GM12878 (cell line): ENCODE measurements around the gene COL23A1.

Source experiments
- BRCA1 ChIP-seq: IDR thresholded peaks from 2 replicates; pipeline ENCODE4 v1.6.1; 2011; ENCODE audit warnings: low read depth, low read length, improper control_type of control experiment
- EP300 ChIP-seq, 2 experiments: fragments of 150-350 bp in 1 of 2; IDR thresholded peaks; 2 replicates each; pipeline ENCODE4 v1.6.1; 2011 to 2012; ENCODE audit warnings: low read depth in 2 of 2, low read length in 2 of 2, borderline replicate concordance in 1 of 2, improper control_type of control experiment in 1 of 2, inconsistent platforms in 1 of 2; ENCODE audit not compliant: control insufficient read depth in 1 of 2
- EZH2 ChIP-seq: IDR thresholded peaks from 2 replicates; pipeline ENCODE4 v1.6.1; 2012; ENCODE audit warnings: low read depth, mild to moderate bottlenecking, control low read depth, inconsistent platforms, low read length, borderline replicate concordance; ENCODE audit not compliant: control insufficient read depth
- GABPA ChIP-seq: IDR thresholded peaks from 2 replicates; pipeline ENCODE4 v1.6.1; 2014; ENCODE audit warnings: antibody characterized with exemption, low read depth, mild to moderate bottlenecking, inconsistent platforms
- NR2C2 ChIP-seq: IDR thresholded peaks from 2 replicates; pipeline ENCODE4 v1.6.1; 2011; ENCODE audit warnings: borderline replicate concordance, low read depth; ENCODE audit not compliant: control insufficient read depth, insufficient read length
- POLR2AphosphoS5 ChIP-seq: IDR thresholded peaks from 2 replicates; pipeline ENCODE4 v1.6.1; 2011; ENCODE audit warnings: mild to moderate bottlenecking, low read length, inconsistent platforms
- RFX5 ChIP-seq: IDR thresholded peaks from 2 replicates; pipeline ENCODE4 v1.6.1; 2011; ENCODE audit warnings: low read depth, low read length, improper control_type of control experiment
- SRF ChIP-seq, 2 experiments: IDR thresholded peaks; 2 replicates each; pipeline ENCODE4 v1.6.1; 2011; ENCODE audit warnings: low read depth in 2 of 2, low read length in 2 of 2, mild to moderate bottlenecking in 1 of 2, moderate library complexity in 1 of 2
- TF ChIP-seq, protein P1 (sequence below), 3 experiments: IDR thresholded peaks in 2 of 3; conservative IDR thresholded peaks in 1 of 3; 2 replicates each; pipeline ENCODE4 v1.5.1; 2011; ENCODE audit warnings: low read depth in 3 of 3, low read length in 3 of 3, mild to moderate bottlenecking in 3 of 3, control low read depth in 2 of 3, moderate library complexity in 2 of 3, inconsistent platforms in 1 of 3, mixed read lengths in 1 of 3; ENCODE audit not compliant: control insufficient read depth in 2 of 3, insufficient read depth in 1 of 3; ENCODE audit errors: extremely low read depth in 1 of 3
- TF ChIP-seq, protein P2 (sequence below): fragments of 450-650 bp; IDR thresholded peaks from 2 replicates; pipeline ENCODE4 v1.6.1; 2016; ENCODE audit warnings: mild to moderate bottlenecking, moderate library complexity, borderline replicate concordance
- TF ChIP-seq, protein P3 (sequence below): IDR thresholded peaks from 2 replicates; pipeline ENCODE4 v1.6.1; 2011; ENCODE audit warnings: low read depth, low read length, improper control_type of control experiment, borderline replicate concordance
- TF ChIP-seq, protein P4 (sequence below): IDR thresholded peaks from 2 replicates; pipeline ENCODE4 v1.6.1; 2012; ENCODE audit warnings: low read depth, low read length, improper control_type of control experiment
- TF ChIP-seq, protein P5 (sequence below): fragments of 450-650 bp; IDR thresholded peaks from 2 replicates; pipeline ENCODE4 v1.6.1; 2017; ENCODE audit warnings: low read depth, mild to moderate bottlenecking, moderate library complexity
- TF ChIP-seq, protein P6 (sequence below): fragments of 450-650 bp; formaldehyde crosslinking; IDR thresholded peaks from 2 replicates; pipeline ENCODE4 v1.4.0; 2020; ENCODE audit warnings: mild to moderate bottlenecking, moderate library complexity

DNA sequence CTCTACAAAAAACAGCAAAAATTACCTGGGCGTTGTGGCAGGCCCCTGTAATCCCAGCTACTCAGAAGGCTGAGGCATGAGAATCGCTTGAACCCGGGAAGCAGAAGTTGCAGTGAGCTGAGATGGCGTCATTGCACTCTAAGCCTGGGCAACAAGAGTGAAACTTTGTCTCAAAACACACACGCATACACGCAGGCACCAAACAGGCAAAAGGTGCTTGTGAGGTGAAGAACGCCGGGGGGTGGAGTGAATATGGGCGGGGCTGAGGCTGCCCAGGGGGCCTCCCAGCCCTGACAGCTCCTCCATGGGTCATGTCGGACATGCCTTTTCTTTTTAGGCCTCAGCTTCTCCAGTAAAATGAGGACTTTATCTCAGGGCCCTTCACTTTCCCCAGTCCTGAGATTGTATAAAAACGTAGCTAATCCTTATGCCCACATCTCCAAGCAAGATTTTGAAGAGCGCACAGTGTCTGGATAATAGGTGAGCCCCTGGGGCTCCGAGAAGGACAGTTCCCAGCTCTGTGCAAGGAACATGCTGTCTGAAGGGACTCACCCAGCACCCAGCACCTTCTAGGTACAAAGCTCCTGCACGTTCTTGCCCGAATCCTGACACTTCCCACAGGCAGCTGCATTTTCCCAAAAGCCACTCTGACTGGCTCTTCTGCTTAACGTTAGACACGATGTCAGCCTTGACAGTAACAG lies 168.3 kb downstream of the COL23A1 start:
- TF ChIP-seq, protein P1, sequence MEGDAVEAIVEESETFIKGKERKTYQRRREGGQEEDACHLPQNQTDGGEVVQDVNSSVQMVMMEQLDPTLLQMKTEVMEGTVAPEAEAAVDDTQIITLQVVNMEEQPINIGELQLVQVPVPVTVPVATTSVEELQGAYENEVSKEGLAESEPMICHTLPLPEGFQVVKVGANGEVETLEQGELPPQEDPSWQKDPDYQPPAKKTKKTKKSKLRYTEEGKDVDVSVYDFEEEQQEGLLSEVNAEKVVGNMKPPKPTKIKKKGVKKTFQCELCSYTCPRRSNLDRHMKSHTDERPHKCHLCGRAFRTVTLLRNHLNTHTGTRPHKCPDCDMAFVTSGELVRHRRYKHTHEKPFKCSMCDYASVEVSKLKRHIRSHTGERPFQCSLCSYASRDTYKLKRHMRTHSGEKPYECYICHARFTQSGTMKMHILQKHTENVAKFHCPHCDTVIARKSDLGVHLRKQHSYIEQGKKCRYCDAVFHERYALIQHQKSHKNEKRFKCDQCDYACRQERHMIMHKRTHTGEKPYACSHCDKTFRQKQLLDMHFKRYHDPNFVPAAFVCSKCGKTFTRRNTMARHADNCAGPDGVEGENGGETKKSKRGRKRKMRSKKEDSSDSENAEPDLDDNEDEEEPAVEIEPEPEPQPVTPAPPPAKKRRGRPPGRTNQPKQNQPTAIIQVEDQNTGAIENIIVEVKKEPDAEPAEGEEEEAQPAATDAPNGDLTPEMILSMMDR (IDR thresholded peaks at IDR 0.05 in 2 of 3, conservative IDR thresholded peaks at IDR 0.05 in 1 of 3; ENCODE audit: control insufficient read depth in 2 of 3, extremely low read depth in 1 of 3, insufficient read depth in 1 of 3, low read depth in 3 of 3, low read length in 3 of 3): no peak
- TF ChIP-seq, protein P2, sequence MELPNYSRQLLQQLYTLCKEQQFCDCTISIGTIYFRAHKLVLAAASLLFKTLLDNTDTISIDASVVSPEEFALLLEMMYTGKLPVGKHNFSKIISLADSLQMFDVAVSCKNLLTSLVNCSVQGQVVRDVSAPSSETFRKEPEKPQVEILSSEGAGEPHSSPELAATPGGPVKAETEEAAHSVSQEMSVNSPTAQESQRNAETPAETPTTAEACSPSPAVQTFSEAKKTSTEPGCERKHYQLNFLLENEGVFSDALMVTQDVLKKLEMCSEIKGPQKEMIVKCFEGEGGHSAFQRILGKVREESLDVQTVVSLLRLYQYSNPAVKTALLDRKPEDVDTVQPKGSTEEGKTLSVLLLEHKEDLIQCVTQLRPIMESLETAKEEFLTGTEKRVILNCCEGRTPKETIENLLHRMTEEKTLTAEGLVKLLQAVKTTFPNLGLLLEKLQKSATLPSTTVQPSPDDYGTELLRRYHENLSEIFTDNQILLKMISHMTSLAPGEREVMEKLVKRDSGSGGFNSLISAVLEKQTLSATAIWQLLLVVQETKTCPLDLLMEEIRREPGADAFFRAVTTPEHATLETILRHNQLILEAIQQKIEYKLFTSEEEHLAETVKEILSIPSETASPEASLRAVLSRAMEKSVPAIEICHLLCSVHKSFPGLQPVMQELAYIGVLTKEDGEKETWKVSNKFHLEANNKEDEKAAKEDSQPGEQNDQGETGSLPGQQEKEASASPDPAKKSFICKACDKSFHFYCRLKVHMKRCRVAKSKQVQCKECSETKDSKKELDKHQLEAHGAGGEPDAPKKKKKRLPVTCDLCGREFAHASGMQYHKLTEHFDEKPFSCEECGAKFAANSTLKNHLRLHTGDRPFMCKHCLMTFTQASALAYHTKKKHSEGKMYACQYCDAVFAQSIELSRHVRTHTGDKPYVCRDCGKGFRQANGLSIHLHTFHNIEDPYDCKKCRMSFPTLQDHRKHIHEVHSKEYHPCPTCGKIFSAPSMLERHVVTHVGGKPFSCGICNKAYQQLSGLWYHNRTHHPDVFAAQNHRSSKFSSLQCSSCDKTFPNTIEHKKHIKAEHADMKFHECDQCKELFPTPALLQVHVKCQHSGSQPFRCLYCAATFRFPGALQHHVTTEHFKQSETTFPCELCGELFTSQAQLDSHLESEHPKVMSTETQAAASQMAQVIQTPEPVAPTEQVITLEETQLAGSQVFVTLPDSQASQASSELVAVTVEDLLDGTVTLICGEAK: no peak
- TF ChIP-seq SRF (IDR thresholded peaks at IDR 0.05; ENCODE audit: low read depth in 2 of 2, low read length in 2 of 2): no peak
- no peak for TF ChIP-seq POLR2AphosphoS5
- TF ChIP-seq, protein P3, sequence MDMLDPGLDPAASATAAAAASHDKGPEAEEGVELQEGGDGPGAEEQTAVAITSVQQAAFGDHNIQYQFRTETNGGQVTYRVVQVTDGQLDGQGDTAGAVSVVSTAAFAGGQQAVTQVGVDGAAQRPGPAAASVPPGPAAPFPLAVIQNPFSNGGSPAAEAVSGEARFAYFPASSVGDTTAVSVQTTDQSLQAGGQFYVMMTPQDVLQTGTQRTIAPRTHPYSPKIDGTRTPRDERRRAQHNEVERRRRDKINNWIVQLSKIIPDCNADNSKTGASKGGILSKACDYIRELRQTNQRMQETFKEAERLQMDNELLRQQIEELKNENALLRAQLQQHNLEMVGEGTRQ: no peak
- TF ChIP-seq, protein P4, sequence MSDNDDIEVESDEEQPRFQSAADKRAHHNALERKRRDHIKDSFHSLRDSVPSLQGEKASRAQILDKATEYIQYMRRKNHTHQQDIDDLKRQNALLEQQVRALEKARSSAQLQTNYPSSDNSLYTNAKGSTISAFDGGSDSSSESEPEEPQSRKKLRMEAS: no peak
- TF ChIP-seq, protein P5, sequence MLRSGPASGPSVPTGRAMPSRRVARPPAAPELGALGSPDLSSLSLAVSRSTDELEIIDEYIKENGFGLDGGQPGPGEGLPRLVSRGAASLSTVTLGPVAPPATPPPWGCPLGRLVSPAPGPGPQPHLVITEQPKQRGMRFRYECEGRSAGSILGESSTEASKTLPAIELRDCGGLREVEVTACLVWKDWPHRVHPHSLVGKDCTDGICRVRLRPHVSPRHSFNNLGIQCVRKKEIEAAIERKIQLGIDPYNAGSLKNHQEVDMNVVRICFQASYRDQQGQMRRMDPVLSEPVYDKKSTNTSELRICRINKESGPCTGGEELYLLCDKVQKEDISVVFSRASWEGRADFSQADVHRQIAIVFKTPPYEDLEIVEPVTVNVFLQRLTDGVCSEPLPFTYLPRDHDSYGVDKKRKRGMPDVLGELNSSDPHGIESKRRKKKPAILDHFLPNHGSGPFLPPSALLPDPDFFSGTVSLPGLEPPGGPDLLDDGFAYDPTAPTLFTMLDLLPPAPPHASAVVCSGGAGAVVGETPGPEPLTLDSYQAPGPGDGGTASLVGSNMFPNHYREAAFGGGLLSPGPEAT: no peak
- TF ChIP-seq NR2C2: no peak
- TF ChIP-seq GABPA: no peak
- no peak for TF ChIP-seq RFX5
- TF ChIP-seq, protein P6, sequence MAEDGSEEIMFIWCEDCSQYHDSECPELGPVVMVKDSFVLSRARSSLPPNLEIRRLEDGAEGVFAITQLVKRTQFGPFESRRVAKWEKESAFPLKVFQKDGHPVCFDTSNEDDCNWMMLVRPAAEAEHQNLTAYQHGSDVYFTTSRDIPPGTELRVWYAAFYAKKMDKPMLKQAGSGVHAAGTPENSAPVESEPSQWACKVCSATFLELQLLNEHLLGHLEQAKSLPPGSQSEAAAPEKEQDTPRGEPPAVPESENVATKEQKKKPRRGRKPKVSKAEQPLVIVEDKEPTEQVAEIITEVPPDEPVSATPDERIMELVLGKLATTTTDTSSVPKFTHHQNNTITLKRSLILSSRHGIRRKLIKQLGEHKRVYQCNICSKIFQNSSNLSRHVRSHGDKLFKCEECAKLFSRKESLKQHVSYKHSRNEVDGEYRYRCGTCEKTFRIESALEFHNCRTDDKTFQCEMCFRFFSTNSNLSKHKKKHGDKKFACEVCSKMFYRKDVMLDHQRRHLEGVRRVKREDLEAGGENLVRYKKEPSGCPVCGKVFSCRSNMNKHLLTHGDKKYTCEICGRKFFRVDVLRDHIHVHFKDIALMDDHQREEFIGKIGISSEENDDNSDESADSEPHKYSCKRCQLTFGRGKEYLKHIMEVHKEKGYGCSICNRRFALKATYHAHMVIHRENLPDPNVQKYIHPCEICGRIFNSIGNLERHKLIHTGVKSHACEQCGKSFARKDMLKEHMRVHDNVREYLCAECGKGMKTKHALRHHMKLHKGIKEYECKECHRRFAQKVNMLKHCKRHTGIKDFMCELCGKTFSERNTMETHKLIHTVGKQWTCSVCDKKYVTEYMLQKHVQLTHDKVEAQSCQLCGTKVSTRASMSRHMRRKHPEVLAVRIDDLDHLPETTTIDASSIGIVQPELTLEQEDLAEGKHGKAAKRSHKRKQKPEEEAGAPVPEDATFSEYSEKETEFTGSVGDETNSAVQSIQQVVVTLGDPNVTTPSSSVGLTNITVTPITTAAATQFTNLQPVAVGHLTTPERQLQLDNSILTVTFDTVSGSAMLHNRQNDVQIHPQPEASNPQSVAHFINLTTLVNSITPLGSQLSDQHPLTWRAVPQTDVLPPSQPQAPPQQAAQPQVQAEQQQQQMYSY: no peak
- no peak for TF ChIP-seq BRCA1
- no peak for TF ChIP-seq EZH2
- TF ChIP-seq EP300 (IDR thresholded peaks at IDR 0.05; ENCODE audit: borderline replicate concordance in 1 of 2, control insufficient read depth in 1 of 2, low read depth in 2 of 2, low read length in 2 of 2): no peak
